ENCODE measurements around the gene NUMB. TPM values are rescaled to one million over a fixed set of nuclear protein-coding genes. Genes with fewer than 3 reads are reported as not detected.
A peak's percentile ranks its signal among the peaks of the same experiment; 100 is the strongest.

The NUMB gene
- total and polyA plus RNA-seq, 12 donors: 24.6 to 63.3 (median 48.4) TPM

DNA sequence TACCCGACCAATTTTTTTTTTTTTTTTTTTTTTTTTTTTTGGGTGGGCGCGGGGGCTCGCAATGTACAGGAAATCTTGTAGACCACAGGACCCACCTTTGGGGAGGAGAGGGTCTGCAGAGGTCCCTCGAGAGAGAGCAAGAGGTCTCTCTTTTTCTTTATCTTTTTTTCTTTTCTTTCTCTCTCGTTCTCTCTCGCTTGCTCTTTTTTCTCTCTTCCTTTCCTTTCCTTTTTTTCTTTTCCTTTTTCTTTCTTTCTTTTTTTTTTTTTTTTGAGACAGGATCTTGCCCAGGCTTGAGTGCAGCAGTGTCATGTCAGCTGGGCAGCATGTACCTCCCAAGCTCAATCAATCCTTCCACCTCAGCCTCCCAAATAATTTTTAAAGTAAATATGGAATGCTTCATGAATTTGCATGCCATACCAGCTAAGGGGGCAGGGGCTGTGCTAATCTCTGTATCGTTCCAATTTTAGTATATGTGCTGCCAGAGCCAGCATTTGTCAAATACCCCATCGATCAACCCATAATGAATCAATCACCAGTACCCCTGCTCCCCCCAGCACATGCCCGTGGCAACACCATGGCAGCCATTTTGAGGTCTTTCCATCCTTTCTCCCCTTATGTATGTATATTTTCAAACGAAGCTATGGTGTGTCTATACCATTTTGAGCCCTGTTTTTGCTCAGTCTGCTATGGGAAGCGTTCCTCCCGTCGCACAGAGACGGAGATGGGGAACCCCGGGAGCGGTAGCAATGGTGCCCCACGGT lies 211.8 kb downstream of the NUMB start:
- Histone ChIP-seq H3K36me3 (replicated peaks in 1 of 2) (no peaks in the 10 kb centered on the region), H3K9me3 (replicated peaks in 1 of 3) (no peaks in the 10 kb centered on the region), H3K4me1 (replicated peaks in 1 of 2) (peaks cover 0 to 3% of the 10 kb centered on the region in 2 donors), H3K27me3 (no peaks in the 10 kb centered on the region), H3K4me3 (peak overlapping the region in 1 of 4 donors; percentile 59), H3K27ac (no peak overlapping the region)
- intact Hi-C loops (cut with DNase I): no loop called here
- 67 to 72% (median 69%) methylated on average over 18 of the region's 18 CpGs for WGBS, 4 donors
- no peak for TF ChIP-seq POLR2A (IDR thresholded peaks at IDR 0.05)
- TF ChIP-seq, protein P1, sequence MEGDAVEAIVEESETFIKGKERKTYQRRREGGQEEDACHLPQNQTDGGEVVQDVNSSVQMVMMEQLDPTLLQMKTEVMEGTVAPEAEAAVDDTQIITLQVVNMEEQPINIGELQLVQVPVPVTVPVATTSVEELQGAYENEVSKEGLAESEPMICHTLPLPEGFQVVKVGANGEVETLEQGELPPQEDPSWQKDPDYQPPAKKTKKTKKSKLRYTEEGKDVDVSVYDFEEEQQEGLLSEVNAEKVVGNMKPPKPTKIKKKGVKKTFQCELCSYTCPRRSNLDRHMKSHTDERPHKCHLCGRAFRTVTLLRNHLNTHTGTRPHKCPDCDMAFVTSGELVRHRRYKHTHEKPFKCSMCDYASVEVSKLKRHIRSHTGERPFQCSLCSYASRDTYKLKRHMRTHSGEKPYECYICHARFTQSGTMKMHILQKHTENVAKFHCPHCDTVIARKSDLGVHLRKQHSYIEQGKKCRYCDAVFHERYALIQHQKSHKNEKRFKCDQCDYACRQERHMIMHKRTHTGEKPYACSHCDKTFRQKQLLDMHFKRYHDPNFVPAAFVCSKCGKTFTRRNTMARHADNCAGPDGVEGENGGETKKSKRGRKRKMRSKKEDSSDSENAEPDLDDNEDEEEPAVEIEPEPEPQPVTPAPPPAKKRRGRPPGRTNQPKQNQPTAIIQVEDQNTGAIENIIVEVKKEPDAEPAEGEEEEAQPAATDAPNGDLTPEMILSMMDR (IDR thresholded peaks at IDR 0.05): no peak
- no peak for DNase-seq

DNA sequence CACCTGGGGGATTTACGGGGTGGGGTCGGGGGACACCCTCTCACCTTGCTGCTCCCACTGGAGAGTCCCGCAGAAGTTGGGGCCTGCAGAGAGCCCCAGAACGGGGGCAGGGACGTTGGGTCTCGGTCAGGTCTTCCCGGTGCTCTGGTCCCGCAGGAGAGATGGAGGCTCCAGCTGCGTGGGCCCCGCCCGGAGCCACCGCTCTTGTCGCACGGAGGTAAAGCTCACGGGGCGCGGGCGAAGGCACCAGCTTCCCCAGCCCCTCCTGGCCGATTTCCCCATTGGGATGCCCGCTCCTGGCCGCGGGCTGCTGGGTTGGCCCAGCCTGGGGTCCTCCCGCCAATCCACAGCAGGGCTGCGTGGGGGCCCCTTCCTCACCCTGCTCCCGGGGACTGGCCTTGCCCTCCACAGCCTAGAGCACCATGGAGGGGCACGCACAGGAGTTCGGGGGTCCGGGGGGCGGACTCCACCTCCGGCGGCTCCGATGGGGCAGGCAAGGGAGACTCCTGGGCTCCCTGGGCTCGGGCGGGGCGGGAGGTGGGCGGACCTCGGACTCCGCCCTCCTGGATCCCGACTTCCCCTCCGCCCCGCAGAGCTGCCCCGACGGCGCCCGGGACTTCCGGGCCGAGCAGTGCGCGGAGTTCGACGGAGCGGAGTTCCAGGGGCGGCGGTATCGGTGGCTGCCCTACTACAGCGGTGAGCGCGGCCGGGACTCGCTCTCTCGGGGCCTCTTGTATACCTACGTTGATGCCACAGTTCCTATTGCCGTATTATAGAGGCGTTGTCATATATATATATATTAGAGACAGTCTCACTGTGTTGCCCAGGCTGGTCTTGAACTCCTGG lies 212.6 kb downstream of the NUMB start:
- H3K4me3 ChIP-seq: peak overlapping the region in 2 of 4 donors; percentile 21 to 59
- no peaks in the 10 kb centered on the region for H3K9me3 ChIP-seq (replicated peaks in 1 of 3)
- intact Hi-C loops (cut with DNase I): no loop called here
- H3K4me1 ChIP-seq (replicated peaks in 1 of 2): peaks cover 0 to 3% of the 10 kb centered on the region in 2 donors
- WGBS, 4 donors: 21 to 25% (median 23%) methylated on average over 5 to 64 of the region's 64 CpGs
- H3K27ac ChIP-seq: no peak overlapping the region
- no peak for TF ChIP-seq POLR2A (IDR thresholded peaks at IDR 0.05)
- TF ChIP-seq, protein P1 (IDR thresholded peaks at IDR 0.05): no peak
- no peaks in the 10 kb centered on the region for H3K27me3 ChIP-seq
- DNase-seq: peak in 4 of 7 donors; percentile 31 to 49 (median 34)
- no peaks in the 10 kb centered on the region for H3K36me3 ChIP-seq (replicated peaks in 1 of 2)

- intact Hi-C loops (cut with DNase I): no loop called here
- no peak overlapping the region for H3K27ac ChIP-seq
- H3K4me1 ChIP-seq (replicated peaks in 1 of 2): peaks cover 2 to 12% of the 10 kb centered on the region in 2 donors
- H3K4me3 ChIP-seq: no peak overlapping the region
- no peaks in the 10 kb centered on the region for H3K36me3 ChIP-seq (replicated peaks in 1 of 2)
- no peak for DNase-seq
- H3K27me3 ChIP-seq: peaks cover 7% of the 10 kb centered on the region
- TF ChIP-seq, protein P1 (IDR thresholded peaks at IDR 0.05): no peak
- no peak for TF ChIP-seq POLR2A (IDR thresholded peaks at IDR 0.05)
- H3K9me3 ChIP-seq (replicated peaks in 1 of 3): no peaks in the 10 kb centered on the region
- 84 to 96% (median 89%) methylated on average over 7 to 14 of the region's 14 CpGs for WGBS, 4 donors
These were observed 213.6 kb downstream of the NUMB start for GRCh38 chr14:73244541-73245290.

- no peak for TF ChIP-seq POLR2A (IDR thresholded peaks at IDR 0.05)
- TF ChIP-seq, protein P1 (IDR thresholded peaks at IDR 0.05): no peak
- DNase-seq: no peak
- no peaks in the 10 kb centered on the region for H3K9me3 ChIP-seq (replicated peaks in 1 of 3)
- no peaks in the 10 kb centered on the region for H3K36me3 ChIP-seq (replicated peaks in 1 of 2)
- peaks cover 6 to 21% of the 10 kb centered on the region in 2 donors for H3K4me1 ChIP-seq (replicated peaks in 1 of 2)
- no peak overlapping the region for H3K4me3 ChIP-seq
- 81 to 98% (median 93%) methylated on average over 2 of the region's 2 CpGs for WGBS, 4 donors
- no peak overlapping the region for H3K27ac ChIP-seq
- H3K27me3 ChIP-seq: peaks cover 7% of the 10 kb centered on the region
- intact Hi-C loops (cut with DNase I): no loop called here
These were observed 214.6 kb downstream of the NUMB start for GRCh38 chr14:73243748-73244147.

Measured in adrenal gland (tissue), 12 donors.